Heart left ventricle (tissue), 16 donors: ENCODE data around the gene RASL10A. TPM values are rescaled to one million over a fixed set of nuclear protein-coding genes. Genes with fewer than 3 reads are reported as not detected.
A peak's percentile ranks its signal among the peaks of the same experiment; 100 is the strongest.

Experiments used
- ATAC-seq, 4 donors: fragments of 200-7000 bp; cut with Tn5 transposase; one replicate each; pipeline ENCODE4 v1.9.1; 2020 to 2022; ENCODE audit warnings: moderate library complexity in 4 of 4, mild to moderate bottlenecking in 3 of 4, moderate number of reproducible peaks in 1 of 4
- DNase-seq, 5 donors: peaks; one replicate each; pipeline ENCODE4 v3.0.0-alpha.2; 2020
- H3K27ac ChIP-seq, 12 donors: fragments of 200-600 bp; sonication (generic) in 4 of 12; one replicate each; pipeline versions ENCODE4 v1.5.0 to v1.8.0; 2016 to 2022; ENCODE audit warnings: mild to moderate bottlenecking in 2 of 12
- H3K27me3 ChIP-seq, 9 donors: fragments of 200-600 bp; sonication (generic) in 2 of 9; one replicate each; pipeline versions ENCODE4 v1.5.1 to v1.8.0; 2016 to 2022; ENCODE audit warnings: mild to moderate bottlenecking in 3 of 9
- H3K36me3 ChIP-seq, 9 donors: fragments of 200-600 bp; sonication (generic) in 2 of 9; one replicate each; pipeline versions ENCODE4 v1.5.0 to v1.8.0; 2018 to 2022; ENCODE audit warnings: mild to moderate bottlenecking in 2 of 9
- H3K4me1 ChIP-seq, 12 donors: fragments of 200-600 bp; sonication (generic) in 4 of 12; one replicate each; pipeline versions ENCODE4 v1.5.0 to v1.8.0; 2016 to 2022; ENCODE audit warnings: mild to moderate bottlenecking in 3 of 12
- H3K4me3 ChIP-seq, 12 donors: fragments of 200-600 bp; sonication (generic) in 4 of 12; one replicate each; pipeline versions ENCODE4 v1.5.0 to v1.8.0; 2017 to 2022; ENCODE audit warnings: mild to moderate bottlenecking in 9 of 12, moderate library complexity in 4 of 12
- H3K9me3 ChIP-seq, 12 donors: fragments of 200-600 bp; sonication (generic) in 4 of 12; one replicate each; pipeline versions ENCODE4 v1.5.0 to v1.8.0; 2016 to 2022; ENCODE audit warnings: mild to moderate bottlenecking in 1 of 12
- CTCF ChIP-seq, 12 donors: fragments of 200-600 bp; sonication (generic) in 4 of 12; IDR thresholded peaks; one replicate each; pipeline versions ENCODE4 v1.5.0 to v1.8.0; 2018 to 2022; ENCODE audit warnings: antibody characterized with exemption in 12 of 12, mild to moderate bottlenecking in 5 of 12
- POLR2A ChIP-seq, 2 donors: fragments of 450-650 bp; IDR thresholded peaks; one replicate each; pipeline ENCODE4 v1.6.1; 2017; ENCODE audit warnings: antibody characterized with exemption in 2 of 2, mild to moderate bottlenecking in 2 of 2, moderate library complexity in 2 of 2
- WGBS, 4 donors: extraction: QIAGEN DNeasy Blood & Tissue Kit in 2 of 4; methylation state at CpG; one replicate each; pipeline versions ENCODE4 v1.1.5 to v1.1.7; 2013 to 2018; 5-methylcytosine and 5-hydroxymethylcytosine counted together
- intact Hi-C, 10 donors: fragments of 100-400 bp; cut with DNase I; formaldehyde crosslinking; loops; one replicate each; pipeline versions ENCODE4 v1.11.1 to v1.14.2; 2022
- polyA plus RNA-seq, 2 donors: library from polyadenylated mRNA; stranded (reverse); fragments of 200-250 nt; gene quantifications; one replicate each; pipeline ENCODE4 v1.2.3, GENCODE V29; 2013
- total RNA-seq, 9 donors: library from RNA; depleted of rRNA in 2 of 9; stranded (reverse); fragments of >200 nt in 2 of 9; fragmentation: NEBNext Ultra II Directional in 3 of 9; extraction: Animal tissue kit (Norgen Biotek cat#: 25700) in 3 of 9; gene quantifications; one replicate each; pipeline versions ENCODE4 v1.1.0 to v1.2.4, GENCODE V29; 2016 to 2023
- donor health status: ischemic (EF 13 %, LVEDD 7.1; RV severe dilation, severe dysfunction).
- donor health status: healthy with polysubstance abuse.
- donor health status: DM: no; HTN: yes; CAD: no.
- donor health status: DM: no; HTN: no; CAD: no.
- donor health status: ischemic (EF 25% LVEDD 6.9; RV normal size, moderate dysfunction).
- donor health status: ischemic (EF 25% LVEDD 5.7; RV mildly dilated, moderate dysfunction).
- donor health status: healthy.
- donor health status: DM: yes; HTN: yes; CAD: no.
- donor health status: ischemic (EF 35%, LVEDD 5.7; RV mildly dilated, moderate dysfunction).
- donor health status: nonischemic (EF 11% LVEDD 7.7; RV severe dilation, severe dysfunction).
- donor health status: DM: yes; HTN: yes; CAD: no.
- donor health status: PGD.
- donor health status: ischemic (EF 29% LVEDD 5.4; RV normal size, mild dysfunction).
- donor health status: nonischemic (EF 23%, LVEDD 6.1; RV moderate dilation, normal function).

Gene RASL10A
- total and polyA plus RNA-seq, 11 donors, result 0.29 to 5.8 (median 1.1) TPM

DNA sequence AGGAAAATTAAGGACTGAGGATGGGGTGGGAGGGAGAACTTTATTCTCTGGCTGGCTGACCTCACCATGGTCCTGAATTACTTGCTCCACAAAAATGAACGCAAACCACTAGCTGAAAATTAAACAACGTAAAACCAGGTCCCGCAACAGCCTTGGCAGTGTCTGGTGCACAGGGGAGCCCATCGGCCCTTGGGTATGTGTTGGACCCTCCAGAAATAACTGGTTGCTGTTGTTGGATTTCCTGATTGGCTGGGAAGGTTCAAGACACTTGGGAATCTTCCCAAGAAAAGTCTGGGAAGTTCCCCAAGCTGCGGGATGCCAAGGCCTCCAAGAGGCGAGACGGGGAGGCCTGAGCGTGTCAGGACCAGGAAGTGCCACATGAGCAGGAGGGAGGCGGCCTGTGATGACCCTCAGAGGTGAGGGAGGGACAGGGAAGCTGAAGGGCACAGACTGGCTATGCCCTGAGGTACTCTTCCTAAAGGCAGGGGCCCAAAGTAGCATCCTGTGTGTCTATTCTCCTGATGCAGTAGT, 10.4 kb upstream of the RASL10A start:
- WGBS, 4 donors, result 41 to 69% (median 61%) methylated on average over 9 of the region's 9 CpGs
- TF ChIP-seq CTCF (IDR thresholded peaks at IDR 0.05), result no peak
- no peak for TF ChIP-seq POLR2A (IDR thresholded peaks at IDR 0.05)
- DNase-seq (peak in 1 of 5 donors; percentile 10), ATAC-seq (no peak)
- Histone ChIP-seq H3K9me3 (no peaks in the 10 kb centered on the region), H3K27me3 (no peaks in the 10 kb centered on the region), H3K4me3 (no peak overlapping the region), H3K36me3 (peaks cover 0 to 49% (median 30%) of the 10 kb centered on the region in 9 donors), H3K27ac (no peak overlapping the region), H3K4me1 (peaks cover 0 to 5% (median 0%) of the 10 kb centered on the region in 12 donors)
- intact Hi-C loops, result no loop called here

- 78 to 83% (median 81%) methylated on average over 8 of the region's 8 CpGs for WGBS, 4 donors
- Histone ChIP-seq H3K4me1 (peaks cover 0 to under 1% (median 0%) of the 10 kb centered on the region in 12 donors), H3K4me3 (no peak overlapping the region), H3K36me3 (peaks cover 0 to 46% (median 25%) of the 10 kb centered on the region in 9 donors), H3K27ac (no peak overlapping the region), H3K27me3 (no peaks in the 10 kb centered on the region), H3K9me3 (no peaks in the 10 kb centered on the region)
- DNase-seq (no peak), ATAC-seq (no peak)
- intact Hi-C loops, result no loop called here
- TF ChIP-seq POLR2A (IDR thresholded peaks at IDR 0.05) (no peak), CTCF (IDR thresholded peaks at IDR 0.05) (no peak)
These were observed 9.9 kb upstream of the RASL10A start for GRCh38 chr22:29325356-29325755.

DNA sequence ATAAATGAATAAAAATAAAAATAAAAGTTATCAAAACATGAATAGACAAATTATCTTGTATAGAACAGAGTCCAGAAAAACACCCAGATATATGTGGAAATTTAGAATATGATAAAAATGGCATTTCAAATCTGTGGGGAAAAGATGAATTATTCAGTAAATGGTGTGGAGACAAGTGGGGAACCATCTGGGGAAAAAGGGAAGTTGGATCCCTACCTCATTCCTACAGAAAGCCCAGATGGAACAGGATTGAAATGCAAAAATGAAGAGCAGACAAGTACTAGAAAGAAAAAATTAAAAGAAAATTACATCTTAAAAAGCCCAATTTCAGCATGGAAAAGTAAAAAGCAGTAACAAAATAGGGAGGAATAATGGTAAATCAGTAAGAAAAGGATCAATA, 8.1 kb upstream of the RASL10A start:
- Histone ChIP-seq H3K27me3 (no peaks in the 10 kb centered on the region), H3K9me3 (no peaks in the 10 kb centered on the region), H3K27ac (no peak overlapping the region), H3K36me3 (peaks cover 0 to 29% (median 15%) of the 10 kb centered on the region in 9 donors), H3K4me3 (no peak overlapping the region), H3K4me1 (no peaks in the 10 kb centered on the region)
- DNase-seq, result no peak
- ATAC-seq, result no peak
- TF ChIP-seq POLR2A (IDR thresholded peaks at IDR 0.05) (no peak), CTCF (IDR thresholded peaks at IDR 0.05) (no peak)
- intact Hi-C loops, result no loop called here

DNA sequence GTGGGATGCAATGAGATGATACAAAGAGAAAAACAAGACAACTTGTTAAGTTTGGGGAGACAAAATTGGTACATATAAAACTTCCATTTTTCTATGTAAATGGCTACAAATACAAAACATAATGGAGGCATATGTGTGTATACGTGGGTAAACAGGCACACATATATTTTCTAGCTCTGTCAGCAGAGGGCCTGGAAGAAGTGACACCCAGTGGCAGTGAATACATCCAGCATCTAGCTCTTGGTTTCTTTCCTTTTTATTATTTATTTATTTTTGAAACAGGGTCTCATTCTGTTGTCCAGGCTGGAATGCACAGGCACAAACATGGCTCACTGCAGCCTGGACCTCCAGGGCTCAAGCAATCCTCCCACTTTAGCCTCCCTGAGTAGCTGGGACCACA, 5.0 kb upstream of the RASL10A start:
- Histone ChIP-seq H3K4me3 (no peak overlapping the region), H3K36me3 (no peaks in the 10 kb centered on the region), H3K9me3 (no peaks in the 10 kb centered on the region), H3K4me1 (peaks cover 0 to 5% (median 3%) of the 10 kb centered on the region in 12 donors), H3K27ac (no peak overlapping the region), H3K27me3 (peaks cover 0 to 10% (median 0%) of the 10 kb centered on the region in 9 donors)
- DNase-seq (no peak), ATAC-seq (no peak)
- peak in 2 of 12 donors; percentile 9 to 19 for TF ChIP-seq CTCF (IDR thresholded peaks at IDR 0.05)
- no peak for TF ChIP-seq POLR2A (IDR thresholded peaks at IDR 0.05)
- 64 to 75% (median 72%) methylated on average over 1 of the region's 1 CpG for WGBS, 4 donors
- intact Hi-C loops, result no loop called here
